ENCODE results near the gene MYO5A.
"Not testable (repeated sequence)": the region's sequence is repeated elsewhere in the genome, so short reads cannot be mapped to it uniquely, and the experiment has no call there.

The MYO5A gene

DNA sequence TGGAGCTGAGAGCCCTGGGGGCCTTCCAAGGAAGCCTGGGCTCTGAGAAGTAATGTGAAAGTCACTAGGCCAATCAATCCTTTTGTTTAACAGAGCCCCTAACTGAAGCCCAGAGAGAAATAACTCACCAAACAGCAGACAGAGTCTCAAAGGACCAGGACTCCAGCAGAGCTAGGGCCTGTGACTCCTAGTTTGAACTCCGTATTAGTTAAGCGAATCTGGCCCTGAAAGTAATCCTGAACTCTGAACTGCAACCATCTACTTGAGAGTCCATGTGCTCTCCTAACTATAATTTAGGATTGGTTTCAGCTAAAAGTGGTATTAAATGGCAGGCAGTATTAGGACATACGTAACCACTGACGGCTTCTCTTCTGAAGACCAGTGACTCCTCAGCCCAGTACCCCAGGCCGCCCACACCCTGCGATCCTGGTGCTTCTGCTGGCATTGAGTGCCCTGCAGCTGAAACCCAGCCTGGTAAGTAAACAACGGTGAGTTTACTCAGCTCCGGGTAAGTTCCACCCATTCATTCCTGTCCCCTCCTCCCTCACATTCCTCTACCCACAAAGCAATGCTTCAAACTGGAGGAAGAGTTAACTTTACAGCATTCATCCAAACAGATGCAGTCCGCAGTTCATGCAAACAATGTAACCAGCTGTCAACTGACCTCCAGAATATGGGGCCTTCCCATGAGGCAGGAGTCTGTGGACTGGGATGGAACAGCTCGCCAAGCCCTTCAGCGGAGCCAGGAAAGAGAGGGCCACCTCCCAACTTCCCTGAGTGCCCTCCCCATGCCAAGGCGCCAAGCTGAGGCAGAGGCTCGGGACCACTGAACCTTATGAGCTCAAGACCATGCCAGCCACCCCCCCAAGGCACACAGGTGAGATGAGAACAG, 240.4 kb downstream of the MYO5A start:
- TF ChIP-seq, protein P1, sequence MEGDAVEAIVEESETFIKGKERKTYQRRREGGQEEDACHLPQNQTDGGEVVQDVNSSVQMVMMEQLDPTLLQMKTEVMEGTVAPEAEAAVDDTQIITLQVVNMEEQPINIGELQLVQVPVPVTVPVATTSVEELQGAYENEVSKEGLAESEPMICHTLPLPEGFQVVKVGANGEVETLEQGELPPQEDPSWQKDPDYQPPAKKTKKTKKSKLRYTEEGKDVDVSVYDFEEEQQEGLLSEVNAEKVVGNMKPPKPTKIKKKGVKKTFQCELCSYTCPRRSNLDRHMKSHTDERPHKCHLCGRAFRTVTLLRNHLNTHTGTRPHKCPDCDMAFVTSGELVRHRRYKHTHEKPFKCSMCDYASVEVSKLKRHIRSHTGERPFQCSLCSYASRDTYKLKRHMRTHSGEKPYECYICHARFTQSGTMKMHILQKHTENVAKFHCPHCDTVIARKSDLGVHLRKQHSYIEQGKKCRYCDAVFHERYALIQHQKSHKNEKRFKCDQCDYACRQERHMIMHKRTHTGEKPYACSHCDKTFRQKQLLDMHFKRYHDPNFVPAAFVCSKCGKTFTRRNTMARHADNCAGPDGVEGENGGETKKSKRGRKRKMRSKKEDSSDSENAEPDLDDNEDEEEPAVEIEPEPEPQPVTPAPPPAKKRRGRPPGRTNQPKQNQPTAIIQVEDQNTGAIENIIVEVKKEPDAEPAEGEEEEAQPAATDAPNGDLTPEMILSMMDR (IDR thresholded peaks at IDR 0.05; ENCODE audit: low read depth, low read length) = no peak
- DNase-seq (ENCODE audit: extremely low read depth, low read depth) = no peak

DNA sequence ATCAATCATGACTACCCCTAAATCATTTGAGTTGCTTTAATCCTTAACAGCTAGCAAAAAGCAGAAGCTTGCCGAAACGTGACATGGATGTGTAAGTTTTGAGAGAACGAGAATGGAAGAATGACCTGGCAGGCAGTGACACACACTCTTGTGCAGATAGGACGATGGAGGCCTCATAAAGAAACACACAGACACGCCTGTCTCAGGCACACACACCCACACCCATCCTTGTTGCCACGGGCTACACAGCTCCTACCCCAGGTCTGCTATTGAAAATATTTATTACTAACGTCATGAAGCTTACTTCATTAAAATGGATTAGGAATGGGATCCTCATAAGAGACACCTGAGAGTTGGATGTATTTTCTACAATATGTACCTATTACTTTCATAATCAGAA, 241.6 kb downstream of the MYO5A start:
- no peak for DNase-seq (ENCODE audit: extremely low read depth, low read depth)
- TF ChIP-seq, protein P1 (IDR thresholded peaks at IDR 0.05; ENCODE audit: low read depth, low read length) = no peak

- DNase-seq (ENCODE audit: extremely low read depth, low read depth) = not testable (repeated sequence)
Observed at GRCh38 chr15:52285941-52286340, 242.7 kb downstream of the MYO5A start.

DNA sequence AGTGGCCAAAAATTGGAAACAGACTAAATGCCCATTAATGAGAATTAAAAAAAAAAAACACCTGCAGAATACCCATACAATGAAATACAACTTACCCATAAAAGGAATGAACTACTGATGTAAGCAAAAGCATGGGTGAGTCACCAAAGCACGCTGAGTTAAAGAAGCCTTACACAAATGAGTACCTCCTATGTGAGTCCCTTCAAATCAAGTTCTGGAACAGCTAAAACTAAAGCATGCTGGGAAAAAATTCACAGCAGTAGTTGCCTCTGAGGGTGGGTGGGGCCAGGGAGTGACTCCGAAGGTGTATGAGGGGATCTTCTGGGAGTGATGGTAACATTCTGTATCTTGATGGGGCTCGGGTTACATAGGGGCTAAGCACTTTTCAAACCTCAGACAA, 244.5 kb downstream of the MYO5A start:
- no peak for DNase-seq (ENCODE audit: extremely low read depth, low read depth)
- TF ChIP-seq, protein P1 (IDR thresholded peaks at IDR 0.05; ENCODE audit: low read depth, low read length) = no peak

DNA sequence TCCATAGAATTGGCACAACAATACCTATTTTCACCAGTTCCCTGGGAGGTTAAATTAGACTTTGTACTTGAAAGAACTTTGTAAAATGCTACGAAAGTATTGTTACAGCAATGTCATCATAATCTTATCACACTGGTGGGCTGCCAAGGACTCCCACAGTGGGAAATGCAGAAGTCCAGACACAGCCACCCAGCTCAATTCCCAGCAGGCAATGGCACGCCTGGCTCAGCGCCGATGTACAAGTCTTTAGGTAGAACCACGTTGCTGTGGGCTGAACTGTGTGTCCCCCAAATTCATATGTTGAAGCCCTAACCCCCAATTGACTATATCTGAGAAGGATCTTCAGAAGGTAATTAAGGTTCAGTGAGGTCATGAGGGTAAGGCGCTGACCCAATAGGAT, 245.4 kb downstream of the MYO5A start:
- no peak for DNase-seq (ENCODE audit: extremely low read depth, low read depth)
- TF ChIP-seq, protein P1 (IDR thresholded peaks at IDR 0.05; ENCODE audit: low read depth, low read length) = no peak

DNA sequence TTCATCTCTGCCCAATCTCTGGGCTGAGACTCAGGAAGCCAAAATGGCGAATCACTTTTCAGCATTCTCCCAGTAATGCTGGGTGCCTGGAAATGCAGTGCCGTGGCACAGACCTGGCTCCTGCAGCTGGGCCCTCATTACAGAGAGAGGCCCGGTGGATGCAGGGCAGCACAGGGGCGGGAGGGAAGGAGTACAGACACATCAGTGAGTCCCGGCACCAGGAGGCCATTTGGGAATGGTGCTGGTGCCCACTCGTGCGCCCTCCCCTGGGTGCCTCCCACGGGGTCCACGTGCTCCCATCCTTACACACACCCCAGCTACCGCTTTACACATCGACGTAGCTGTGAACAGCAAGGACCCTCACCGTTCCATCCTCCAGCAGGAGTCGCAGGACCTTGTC, 246.3 kb downstream of the MYO5A start:
- no peak for DNase-seq (ENCODE audit: extremely low read depth, low read depth)

GRCh38 chr15:52281085-52282035, 247.3 kb downstream of the MYO5A start:
- TF ChIP-seq, protein P1 (IDR thresholded peaks at IDR 0.05; ENCODE audit: low read depth, low read length) = no peak
- no peak for DNase-seq (ENCODE audit: extremely low read depth, low read depth)

More for the DNA sequence above, 246.3 kb downstream of the MYO5A start:
- TF ChIP-seq, protein P1 (IDR thresholded peaks at IDR 0.05; ENCODE audit: low read depth, low read length) = no peak
